CD4-positive, alpha-beta memory T cell (primary cell): Measurements from ENCODE around the gene ZNF678. TPM values are rescaled to one million over a fixed set of nuclear protein-coding genes. Genes with fewer than 3 reads are reported as not detected.

ENCODE experiments used
- CTCF ChIA-PET: fragments of 350-600 bp; sonication (Branson Sonifier 250); formaldehyde crosslinking; loops from one replicate; lab custom pipeline; 2021; ENCODE audit warnings: inconsistent platforms; ENCODE audit not compliant: partially characterized antibody; lab: Charles Lee
- POLR2A ChIA-PET: fragments of 350-600 bp; sonication (Branson Sonifier 250); formaldehyde crosslinking; loops from one replicate; lab custom pipeline; 2021; ENCODE audit not compliant: partially characterized antibody; lab: Charles Lee
- DNase-seq, 5 donors: peaks; one replicate each; pipeline versions ENCODE4 v3.0.0 to v3.0.0-alpha.2; 2020 to 2022; ENCODE audit warnings: mixed read lengths in 1 of 5
- H3K27ac ChIP-seq: one replicate; pipeline ENCODE4 v1.7.0; 2013; ENCODE audit warnings: low read depth, low read length
- H3K27me3 ChIP-seq: 2 replicates; pipeline ENCODE4 v1.7.0; 2013; ENCODE audit warnings: mild to moderate bottlenecking, low read length, moderate library complexity; ENCODE audit not compliant: insufficient read depth
- H3K36me3 ChIP-seq: 2 replicates; pipeline ENCODE4 v1.7.0; 2013; ENCODE audit warnings: mild to moderate bottlenecking, low read length, moderate library complexity; ENCODE audit not compliant: insufficient read depth
- H3K4me1 ChIP-seq: 2 replicates; pipeline ENCODE4 v1.7.0; 2013; ENCODE audit warnings: mild to moderate bottlenecking, low read length, moderate library complexity; ENCODE audit not compliant: insufficient read depth
- H3K4me3 ChIP-seq, 2 donors: one replicate each; pipeline ENCODE4 v1.7.0; 2013; ENCODE audit warnings: low read length in 2 of 2, mild to moderate bottlenecking in 1 of 2
- H3K9me3 ChIP-seq, 2 donors: one replicate each; pipeline ENCODE4 v1.7.0; 2013; ENCODE audit warnings: low read length in 2 of 2, control low read depth in 1 of 2; ENCODE audit not compliant: control insufficient read depth in 1 of 2
- H3K27ac Mint-ChIP-seq, 7 donors: one replicate each; pipeline ENCODE4 v1.8.0; 2020 to 2021; ENCODE audit warnings: mixed read lengths in 7 of 7, mild to moderate bottlenecking in 6 of 7, inconsistent platforms in 3 of 7, moderate library complexity in 3 of 7
- H3K27me3 Mint-ChIP-seq, 2 donors: one replicate each; pipeline ENCODE4 v1.8.0; 2020 to 2021; ENCODE audit warnings: mixed read lengths in 2 of 2
- H3K36me3 Mint-ChIP-seq, 2 donors: one replicate each; pipeline ENCODE4 v1.8.0; 2020 to 2021; ENCODE audit warnings: mixed read lengths in 2 of 2, inconsistent platforms in 1 of 2, mild to moderate bottlenecking in 1 of 2
- H3K4me1 Mint-ChIP-seq, 4 donors: one replicate each; pipeline ENCODE4 v1.8.0; 2020 to 2021; ENCODE audit warnings: mixed read lengths in 4 of 4, mild to moderate bottlenecking in 1 of 4
- H3K4me3 Mint-ChIP-seq, 8 donors: one replicate each; pipeline ENCODE4 v1.8.0; 2020 to 2021; ENCODE audit warnings: mixed read lengths in 8 of 8, mild to moderate bottlenecking in 7 of 8, moderate library complexity in 6 of 8, inconsistent platforms in 3 of 8
- H3K9me3 Mint-ChIP-seq, 8 donors: one replicate each; pipeline ENCODE4 v1.8.0; 2020 to 2021; ENCODE audit warnings: mixed read lengths in 8 of 8, mild to moderate bottlenecking in 5 of 8, inconsistent platforms in 3 of 8, moderate library complexity in 1 of 8
- intact Hi-C: fragments of 100-400 bp; cut with micrococcal nuclease; formaldehyde crosslinking; loops from one replicate; pipeline ENCODE4 v1.15.1; 2023
- polyA plus RNA-seq, 2 donors: library from polyadenylated mRNA; unstranded; fragments of 300-500 nt; fragmentation: Illumina TruSeq; gene quantifications; one replicate each; pipeline ENCODE4 v1.2.3, GENCODE V29; 2021
- total RNA-seq, 2 experiments: library from RNA; stranded (reverse); gene quantifications; one replicate each; pipeline ENCODE4 v1.2.3, GENCODE V29; 2021

Gene ZNF678
- total and polyA plus RNA-seq, 4 experiments from 2014 or later: 3.0 to 10.2 (median 6.2) TPM

GRCh38 chr1:227541129-227541528, 22.2 kb upstream of the ZNF678 start:
- H3K9me3 ChIP-seq: no peaks in the 10 kb centered on the region
- no peak overlapping the region for H3K27ac ChIP-seq
- Mint-ChIP-seq H3K27ac (no peak overlapping the region), H3K36me3 (no peaks in the 10 kb centered on the region), H3K4me1 (peaks cover 3 to 6% (median 4%) of the 10 kb centered on the region in 4 donors), H3K4me3 (peak overlapping the region; percentile 46 to 75 (median 61)), H3K27me3 (peaks cover 0 to 2% of the 10 kb centered on the region in 2 donors), H3K9me3 (no peaks in the 10 kb centered on the region)
- H3K4me1 ChIP-seq: peaks cover 9% of the 10 kb centered on the region
- POLR2A ChIA-PET: no interaction called here
- DNase-seq: no peak
- H3K4me3 ChIP-seq: no peak overlapping the region
- H3K27me3 ChIP-seq: no peaks in the 10 kb centered on the region
- CTCF ChIA-PET: interaction anchor here (1.1 to 2.8 kb wide), 4 partner anchors 8 to 37 kb away, joined by 3 to 38 read pairs (median 4); partner anchors contain the start of gene ZNF678
- H3K36me3 ChIP-seq: no peaks in the 10 kb centered on the region
- intact Hi-C loops: loop anchor here (5.0 kb wide), 1 partner anchor 629 kb away; no protein-coding TSS in a partner anchor

GRCh38 chr1:227541796-227542152, 21.6 kb upstream of the ZNF678 start:
- ChIA-PET CTCF (interaction anchor here (1.1 to 2.8 kb wide), 4 partner anchors 9 to 37 kb away, joined by 3 to 38 read pairs (median 4); partner anchors contain the start of gene ZNF678), POLR2A (no interaction called here)
- Mint-ChIP-seq H3K4me3 (peak overlapping the region in 6 of 8 donors; percentile 50 to 75 (median 64)), H3K27ac (no peak overlapping the region), H3K9me3 (no peaks in the 10 kb centered on the region), H3K36me3 (no peaks in the 10 kb centered on the region), H3K4me1 (peaks cover 3 to 6% (median 4%) of the 10 kb centered on the region in 4 donors), H3K27me3 (peaks cover 0 to 2% of the 10 kb centered on the region in 2 donors)
- Histone ChIP-seq H3K4me1 (peaks cover 9% of the 10 kb centered on the region), H3K36me3 (no peaks in the 10 kb centered on the region), H3K9me3 (no peaks in the 10 kb centered on the region), H3K27me3 (no peaks in the 10 kb centered on the region), H3K4me3 (peak overlapping the region in 1 of 2 donors; percentile 52), H3K27ac (no peak overlapping the region)
- intact Hi-C loops: loop anchor here (1.0 to 5.0 kb wide), 2 partner anchors 22 to 629 kb away; partner anchors contain the start of gene ZNF678
- no peak for DNase-seq

- Histone ChIP-seq H3K9me3 (no peaks in the 10 kb centered on the region), H3K27me3 (no peaks in the 10 kb centered on the region), H3K4me1 (peaks cover 9% of the 10 kb centered on the region), H3K27ac (no peak overlapping the region), H3K4me3 (peak overlapping the region in 1 of 2 donors; percentile 52), H3K36me3 (no peaks in the 10 kb centered on the region)
- H3K4me1 Mint-ChIP-seq: peaks cover 3 to 6% (median 4%) of the 10 kb centered on the region in 4 donors
- ChIA-PET CTCF (interaction anchor here (0.6 to 2.8 kb wide), 14 partner anchors 8 to 221 kb away, joined by 3 to 38 read pairs (median 4); partner anchors contain the start of gene ZNF678), POLR2A (interaction anchor here (1.1 kb wide), 1 partner anchor 22 kb away, joined by 8 read pairs; the partner anchor contains the start of gene ZNF678)
- peak overlapping the region; percentile 17 to 83 (median 57) for H3K27ac Mint-ChIP-seq
- peak; percentile 86 to 90 (median 87) for DNase-seq
- no peaks in the 10 kb centered on the region for H3K36me3 Mint-ChIP-seq
- H3K9me3 Mint-ChIP-seq: no peaks in the 10 kb centered on the region
- peaks cover 0 to 4% of the 10 kb centered on the region in 2 donors for H3K27me3 Mint-ChIP-seq
- intact Hi-C loops: loop anchor here (1.0 to 5.0 kb wide), 2 partner anchors 21 to 630 kb away; partner anchors contain the start of gene ZNF678
- peak overlapping the region; percentile 59 to 73 (median 70) for H3K4me3 Mint-ChIP-seq
These were observed 20.9 kb upstream of the ZNF678 start for GRCh38 chr1:227542153-227543120.

GRCh38 chr1:227543283-227544066, 19.9 kb upstream of the ZNF678 start:
- H3K4me1 ChIP-seq: peaks cover 9% of the 10 kb centered on the region
- H3K4me3 Mint-ChIP-seq: peak overlapping the region in 7 of 8 donors; percentile 60 to 73 (median 71)
- peaks cover 0 to 2% of the 10 kb centered on the region in 2 donors for H3K27me3 Mint-ChIP-seq
- no peak for DNase-seq
- no peaks in the 10 kb centered on the region for H3K36me3 Mint-ChIP-seq
- H3K4me3 ChIP-seq: no peak overlapping the region
- no peaks in the 10 kb centered on the region for H3K9me3 ChIP-seq
- ChIA-PET CTCF (interaction anchor here (0.6 to 2.8 kb wide), 7 partner anchors 11 to 220 kb away, joined by 3 to 38 read pairs (median 4); partner anchors contain the start of gene ZNF678), POLR2A (interaction anchor here (1.1 to 1.3 kb wide), 2 partner anchors 20 to 21 kb away, joined by 3 to 8 read pairs; partner anchors contain the start of gene ZNF678)
- peaks cover 3 to 6% (median 4%) of the 10 kb centered on the region in 4 donors for H3K4me1 Mint-ChIP-seq
- no peak overlapping the region for H3K27ac ChIP-seq
- peak overlapping the region in 4 of 7 donors; percentile 17 to 83 (median 58) for H3K27ac Mint-ChIP-seq
- no peaks in the 10 kb centered on the region for H3K9me3 Mint-ChIP-seq
- no peaks in the 10 kb centered on the region for H3K36me3 ChIP-seq
- no peaks in the 10 kb centered on the region for H3K27me3 ChIP-seq
- intact Hi-C loops: loop anchor here (5.0 kb wide), 1 partner anchor 631 kb away; no protein-coding TSS in a partner anchor

DNA sequence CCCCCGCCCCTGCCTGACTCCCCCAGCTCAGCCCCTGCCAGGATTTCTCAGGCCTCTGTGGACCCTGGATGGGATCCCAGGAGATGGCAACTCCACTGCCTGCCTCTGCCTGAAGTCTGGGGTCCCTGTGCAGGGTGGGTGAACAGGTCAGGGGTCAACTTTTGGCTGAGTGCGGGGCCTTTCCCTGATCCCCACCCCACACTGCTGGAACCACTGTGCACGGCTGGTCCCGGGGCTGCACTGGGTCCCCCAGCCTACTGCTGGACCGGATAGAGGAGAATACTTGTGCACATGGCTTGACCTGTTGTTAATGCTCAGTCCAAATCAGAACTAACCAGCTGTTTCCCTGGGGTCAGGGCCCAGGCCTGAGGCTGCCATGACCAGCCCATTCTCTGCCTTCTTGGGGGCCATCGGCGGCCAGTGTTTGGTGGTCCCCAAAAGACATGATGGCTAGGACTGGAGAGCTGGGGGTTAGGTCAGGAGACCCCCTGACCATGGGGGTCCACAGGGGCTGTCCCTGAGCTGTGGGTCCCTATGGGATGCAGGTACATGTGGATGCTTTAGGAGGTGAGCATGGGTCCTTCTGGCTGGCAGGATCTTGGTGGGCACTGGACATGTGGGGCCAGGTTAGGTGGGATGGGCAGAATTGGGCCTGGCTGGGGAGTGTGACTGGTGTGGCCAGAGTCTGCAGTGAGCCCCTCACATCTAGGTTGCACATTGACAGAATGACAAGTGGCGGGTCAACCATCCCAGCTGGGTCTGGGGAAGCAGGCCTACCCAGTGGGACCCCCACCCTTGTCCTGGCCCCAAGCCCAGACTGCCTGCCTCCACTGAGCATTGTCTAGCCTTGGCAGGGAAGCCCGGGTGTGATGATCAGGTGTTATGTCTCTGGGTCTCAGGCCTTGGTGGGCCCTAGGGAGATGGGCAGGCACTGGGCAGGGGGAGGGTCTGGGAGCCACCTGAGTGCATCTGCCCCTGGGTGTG, 19.0 kb upstream of the ZNF678 start:
- Histone ChIP-seq H3K36me3 (no peaks in the 10 kb centered on the region), H3K4me3 (no peak overlapping the region), H3K9me3 (no peaks in the 10 kb centered on the region), H3K27ac (no peak overlapping the region), H3K4me1 (peaks cover 9% of the 10 kb centered on the region), H3K27me3 (no peaks in the 10 kb centered on the region)
- no peak for DNase-seq
- Mint-ChIP-seq H3K4me3 (no peak overlapping the region), H3K27ac (peak overlapping the region in 3 of 7 donors; percentile 8 to 36 (median 32)), H3K36me3 (no peaks in the 10 kb centered on the region), H3K9me3 (no peaks in the 10 kb centered on the region), H3K27me3 (peaks cover 2 to 3% of the 10 kb centered on the region in 2 donors), H3K4me1 (peaks cover 3 to 6% (median 4%) of the 10 kb centered on the region in 4 donors)
- POLR2A ChIA-PET: interaction anchor here (0.5 to 1.3 kb wide), 2 partner anchors 19 to 606 kb away, joined by 3 read pairs; partner anchors contain the start of gene ZNF678
- CTCF ChIA-PET: no interaction called here
- intact Hi-C loops: loop anchor here (5.0 kb wide), 1 partner anchor 632 kb away; no protein-coding TSS in a partner anchor

- Histone ChIP-seq H3K27me3 (no peaks in the 10 kb centered on the region), H3K4me1 (peaks cover 9% of the 10 kb centered on the region), H3K4me3 (no peak overlapping the region), H3K36me3 (no peaks in the 10 kb centered on the region), H3K9me3 (no peaks in the 10 kb centered on the region), H3K27ac (no peak overlapping the region)
- POLR2A ChIA-PET: no interaction called here
- peaks cover 3 to 4% of the 10 kb centered on the region in 2 donors for H3K27me3 Mint-ChIP-seq
- H3K4me1 Mint-ChIP-seq: peaks cover 3 to 6% (median 4%) of the 10 kb centered on the region in 4 donors
- peak overlapping the region in 1 of 8 donors; percentile 17 for H3K4me3 Mint-ChIP-seq
- peaks cover 0 to 2% (median under 1%) of the 10 kb centered on the region in 8 donors for H3K9me3 Mint-ChIP-seq
- H3K36me3 Mint-ChIP-seq: no peaks in the 10 kb centered on the region
- intact Hi-C loops: no loop called here
- H3K27ac Mint-ChIP-seq: no peak overlapping the region
- DNase-seq: no peak
- CTCF ChIA-PET: interaction anchor here (0.8 kb wide), 1 partner anchor 100 kb away, joined by 3 read pairs; no protein-coding TSS in a partner anchor
These were observed 18.0 kb upstream of the ZNF678 start for GRCh38 chr1:227545361-227545760.
